IPS-18a (cell line): ENCODE measurements around the gene MAPK9.
A peak's percentile ranks its signal among the peaks of the same experiment; 100 is the strongest.

Experiments used
- H3K27ac ChIP-seq: one replicate; pipeline ENCODE4 v1.5.1; 2013; ENCODE audit warnings: low read length
- H3K27me3 ChIP-seq: one replicate; pipeline ENCODE4 v1.6.1; 2013; ENCODE audit warnings: mild to moderate bottlenecking, low read length; ENCODE audit not compliant: control insufficient read depth, insufficient read depth
- H3K36me3 ChIP-seq: one replicate; pipeline ENCODE4 v1.6.1; 2013; ENCODE audit warnings: low read depth, low read length; ENCODE audit not compliant: control insufficient read depth
- H3K4me1 ChIP-seq: one replicate; pipeline ENCODE4 v1.6.1; 2013; ENCODE audit warnings: low read depth, low read length; ENCODE audit not compliant: control insufficient read depth
- H3K4me3 ChIP-seq: one replicate; pipeline ENCODE4 v1.5.1; 2013; ENCODE audit warnings: low read length
- H3K9ac ChIP-seq: one replicate; pipeline ENCODE4 v1.6.1; 2013; ENCODE audit warnings: mild to moderate bottlenecking, low read length, moderate library complexity
- H3K9me3 ChIP-seq: one replicate; pipeline ENCODE4 v1.6.1; 2013; ENCODE audit warnings: low read depth, low read length; ENCODE audit not compliant: control insufficient read depth

The MAPK9 gene

DNA sequence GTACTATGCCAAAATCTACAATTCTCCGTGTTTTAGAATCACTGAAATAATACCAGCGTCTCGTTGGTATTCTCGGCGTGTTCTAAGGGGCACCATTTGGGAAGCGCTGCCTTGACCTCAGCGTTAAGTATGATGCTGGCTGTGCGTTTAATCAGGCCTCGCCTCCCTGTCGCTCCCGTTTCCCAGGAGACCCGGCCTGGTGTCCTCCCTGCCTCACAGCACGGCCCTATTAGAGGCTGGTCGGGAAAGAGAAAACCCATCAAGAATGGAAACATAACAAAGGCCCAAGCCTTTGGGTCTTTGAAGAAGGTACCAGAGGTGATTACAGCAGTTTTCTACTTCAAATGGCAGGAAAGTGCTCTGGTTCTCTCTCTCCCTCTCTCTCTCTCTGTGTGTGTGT is 31.3 kb upstream of the MAPK9 start:
- H3K36me3 ChIP-seq = peaks cover 75% of the 10 kb centered on the region
- no peak overlapping the region for H3K9ac ChIP-seq
- no peak overlapping the region for H3K4me3 ChIP-seq
- H3K27ac ChIP-seq = no peak overlapping the region
- H3K27me3 ChIP-seq = no peaks in the 10 kb centered on the region
- H3K4me1 ChIP-seq = no peaks in the 10 kb centered on the region
- no peaks in the 10 kb centered on the region for H3K9me3 ChIP-seq

DNA sequence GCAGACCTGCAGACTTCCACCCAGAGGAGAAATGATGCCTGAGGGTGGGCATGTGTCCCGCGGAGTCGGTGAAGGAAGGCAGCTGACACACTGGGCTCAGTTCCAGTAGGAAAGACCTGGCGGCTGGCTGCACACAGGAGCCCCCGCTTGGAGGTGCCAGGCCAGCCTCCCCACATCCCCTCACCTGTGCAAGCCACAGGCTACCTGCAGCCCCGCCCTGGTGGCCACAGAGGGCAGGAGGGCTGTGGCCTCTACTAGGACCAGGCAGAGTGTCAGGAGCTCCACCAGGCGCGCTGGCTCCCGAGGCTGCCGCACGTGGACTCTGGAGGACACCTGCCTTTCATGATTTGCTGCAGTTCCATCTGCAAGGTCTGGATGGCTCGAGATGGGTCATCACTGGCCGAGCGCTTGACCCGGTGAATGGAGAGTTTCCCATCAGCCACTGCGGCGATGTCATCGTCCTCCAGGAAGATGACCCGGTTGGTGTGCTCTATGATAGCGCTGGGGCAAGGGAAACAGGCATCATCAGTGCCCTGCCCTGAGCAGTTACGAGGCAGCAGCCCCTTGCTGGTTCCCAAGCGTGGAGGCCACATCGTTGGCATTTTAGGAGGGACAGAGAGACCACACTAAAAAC is 26.7 kb upstream of the MAPK9 start:
- H3K9me3 ChIP-seq = no peaks in the 10 kb centered on the region
- H3K4me3 ChIP-seq = no peak overlapping the region
- peaks cover 4% of the 10 kb centered on the region for H3K4me1 ChIP-seq
- peaks cover 64% of the 10 kb centered on the region for H3K36me3 ChIP-seq
- H3K9ac ChIP-seq = no peak overlapping the region
- no peaks in the 10 kb centered on the region for H3K27me3 ChIP-seq
- H3K27ac ChIP-seq = no peak overlapping the region

DNA sequence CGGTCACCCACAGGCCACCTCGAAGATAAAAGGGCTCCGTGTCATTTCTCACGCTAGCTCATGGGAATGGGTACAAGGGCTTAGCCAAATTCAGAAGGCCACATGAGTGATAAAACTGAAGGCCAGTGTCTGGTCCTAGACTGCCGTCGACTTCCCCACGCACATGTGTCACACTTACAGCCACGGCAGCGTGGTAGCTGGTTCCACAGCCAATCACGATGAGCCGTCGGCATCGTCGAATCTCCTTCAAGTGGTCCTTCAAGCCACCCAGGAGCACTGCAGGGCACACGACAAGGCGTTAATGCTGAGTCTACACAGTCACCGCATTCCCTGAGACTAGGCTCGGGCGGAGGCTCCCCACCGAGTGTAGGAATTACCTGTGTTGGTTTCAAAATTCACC is 24.7 kb upstream of the MAPK9 start:
- H3K4me1 ChIP-seq = peaks cover 4% of the 10 kb centered on the region
- no peak overlapping the region for H3K4me3 ChIP-seq
- H3K9ac ChIP-seq = no peak overlapping the region
- H3K27ac ChIP-seq = no peak overlapping the region
- H3K27me3 ChIP-seq = no peaks in the 10 kb centered on the region
- no peaks in the 10 kb centered on the region for H3K9me3 ChIP-seq
- H3K36me3 ChIP-seq = peaks cover 55% of the 10 kb centered on the region

DNA sequence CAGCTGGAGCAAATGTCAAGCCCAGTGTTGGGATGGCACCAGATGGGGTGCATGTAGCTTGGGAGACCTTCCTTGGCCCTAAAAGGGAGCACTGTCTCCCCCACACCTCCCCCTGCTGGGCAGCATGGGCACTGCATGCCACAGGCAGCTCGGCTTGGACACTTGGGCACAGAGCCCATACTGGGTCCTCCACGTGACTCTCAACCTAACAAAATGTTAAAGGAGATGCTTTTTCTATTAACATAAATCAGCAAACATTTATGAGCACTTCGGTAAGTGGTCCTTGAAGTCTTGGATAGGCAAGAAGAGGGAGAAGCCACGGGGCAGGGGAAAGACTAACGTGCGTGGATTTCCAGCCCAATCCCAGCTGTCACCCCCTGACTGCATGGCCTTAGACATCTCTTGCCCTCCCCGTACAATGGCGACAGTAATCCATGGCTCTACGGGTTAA is 23.9 kb upstream of the MAPK9 start:
- Histone ChIP-seq H3K27ac (no peak overlapping the region), H3K9me3 (no peaks in the 10 kb centered on the region), H3K9ac (no peak overlapping the region), H3K4me1 (peaks cover 4% of the 10 kb centered on the region), H3K27me3 (no peaks in the 10 kb centered on the region), H3K4me3 (no peak overlapping the region), H3K36me3 (peaks cover 58% of the 10 kb centered on the region)

DNA sequence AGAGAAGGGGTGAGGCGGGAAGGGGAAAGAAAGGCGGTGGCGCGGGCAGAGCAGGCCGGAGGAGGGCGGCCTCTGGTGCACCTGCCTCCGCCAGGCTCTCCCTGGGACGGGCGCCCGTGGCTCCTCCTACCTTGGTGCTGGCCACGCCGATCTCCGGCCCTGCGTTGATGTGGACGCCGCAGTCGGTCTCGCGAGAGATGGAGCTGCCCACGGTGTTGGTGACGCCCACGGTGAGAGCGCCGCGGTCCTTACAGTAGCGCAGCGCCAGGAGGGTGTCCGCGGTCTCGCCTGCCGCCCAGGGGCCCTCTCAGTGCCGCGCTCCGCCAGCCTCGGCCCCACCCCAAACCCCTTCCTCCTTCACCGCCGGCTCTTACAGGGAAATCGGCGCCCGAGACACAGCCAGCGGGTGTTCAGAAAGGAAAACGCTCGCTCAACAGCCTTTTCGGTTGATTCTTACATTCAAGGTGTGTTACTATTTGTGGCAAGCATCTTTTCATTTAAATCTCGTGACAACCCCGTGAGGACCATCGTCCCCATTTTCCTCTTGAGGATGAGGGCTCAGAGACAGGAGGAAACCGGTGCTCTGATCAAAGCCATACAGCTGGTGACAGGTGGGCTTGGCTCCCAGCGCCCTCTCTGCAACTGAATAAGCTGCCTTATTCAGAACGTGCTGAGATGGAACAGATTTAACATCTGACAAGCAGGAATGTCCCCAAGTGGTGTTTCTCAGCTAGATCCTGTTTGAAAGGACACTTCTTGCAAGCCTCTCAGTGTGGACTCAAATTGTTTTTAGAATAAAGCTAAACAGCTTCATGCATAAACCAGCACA is 22.0 kb upstream of the MAPK9 start:
- peaks cover 4% of the 10 kb centered on the region for H3K4me1 ChIP-seq
- peak overlapping the region; percentile 1 for H3K9ac ChIP-seq
- H3K9me3 ChIP-seq = no peaks in the 10 kb centered on the region
- no peak overlapping the region for H3K27ac ChIP-seq
- H3K4me3 ChIP-seq = peak overlapping the region; percentile 14
- no peaks in the 10 kb centered on the region for H3K27me3 ChIP-seq
- H3K36me3 ChIP-seq = peaks cover 60% of the 10 kb centered on the region

DNA sequence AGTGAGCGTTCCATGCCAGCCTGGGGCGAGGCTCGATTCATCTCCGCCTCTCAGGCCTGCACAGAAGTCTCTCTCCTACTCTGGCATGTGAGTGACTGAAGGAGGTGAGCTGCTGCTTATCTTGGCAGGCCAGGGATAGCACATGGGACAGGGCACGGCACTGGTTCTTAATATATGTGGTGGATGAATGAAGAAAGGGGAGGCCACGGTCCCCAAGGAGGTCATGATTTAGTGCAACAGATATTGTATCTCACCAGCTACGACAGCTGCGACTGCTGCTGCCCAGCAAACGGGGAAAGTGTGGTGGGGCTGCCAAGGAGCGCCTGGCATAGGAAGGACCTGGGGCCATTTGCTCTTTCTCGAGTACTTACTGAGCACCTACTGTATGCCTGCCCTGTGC is 19.3 kb upstream of the MAPK9 start:
- Histone ChIP-seq H3K4me1 (peaks cover 4% of the 10 kb centered on the region), H3K4me3 (no peak overlapping the region), H3K9ac (no peak overlapping the region), H3K27me3 (no peaks in the 10 kb centered on the region), H3K36me3 (peaks cover 57% of the 10 kb centered on the region), H3K27ac (no peak overlapping the region), H3K9me3 (no peaks in the 10 kb centered on the region)

DNA sequence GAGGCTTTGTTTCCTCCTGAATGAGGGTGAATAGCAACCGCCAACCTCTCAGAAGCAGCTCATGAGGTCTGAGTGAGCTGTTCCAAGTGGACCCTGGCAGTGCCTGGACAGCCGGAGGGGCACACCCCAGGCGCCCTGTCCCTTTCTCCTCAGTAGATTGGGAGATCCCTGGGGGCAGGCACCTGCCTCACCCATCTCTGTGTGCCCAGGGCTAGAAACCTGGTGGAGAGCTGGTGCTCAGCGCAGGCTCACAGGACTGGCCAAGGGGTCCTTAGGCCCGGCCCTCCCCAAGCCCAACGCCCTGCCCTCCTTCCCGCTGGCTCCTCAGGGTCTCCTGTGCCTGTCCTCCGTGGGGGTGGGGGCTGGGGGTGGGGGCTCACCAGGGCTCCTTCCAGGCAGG is 14.9 kb upstream of the MAPK9 start:
- no peaks in the 10 kb centered on the region for H3K9me3 ChIP-seq
- no peak overlapping the region for H3K4me3 ChIP-seq
- H3K36me3 ChIP-seq = peaks cover 76% of the 10 kb centered on the region
- H3K4me1 ChIP-seq = no peaks in the 10 kb centered on the region
- no peaks in the 10 kb centered on the region for H3K27me3 ChIP-seq
- H3K27ac ChIP-seq = no peak overlapping the region
- no peak overlapping the region for H3K9ac ChIP-seq

DNA sequence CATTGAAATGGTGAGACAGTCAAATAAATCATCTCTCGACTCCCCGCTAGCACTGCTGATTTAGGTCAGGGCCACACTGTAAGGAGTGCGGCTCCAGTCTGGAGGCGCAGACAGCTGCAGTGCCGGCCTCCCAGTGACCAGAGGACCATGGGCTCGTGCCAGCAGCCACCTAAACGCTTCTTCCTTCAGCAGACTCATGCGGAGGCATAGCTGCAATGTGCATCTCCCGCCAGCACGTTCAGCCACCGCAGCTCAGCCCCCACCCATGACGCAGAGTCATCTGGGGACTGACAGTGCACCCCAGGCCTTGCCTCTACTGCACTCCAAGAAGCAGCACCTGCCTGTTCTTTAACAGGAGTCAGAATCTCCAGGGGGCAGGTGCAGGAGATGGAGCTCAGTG is 13.6 kb upstream of the MAPK9 start:
- Histone ChIP-seq H3K27ac (no peak overlapping the region), H3K36me3 (peaks cover 77% of the 10 kb centered on the region), H3K4me1 (no peaks in the 10 kb centered on the region), H3K27me3 (no peaks in the 10 kb centered on the region), H3K9ac (no peak overlapping the region), H3K4me3 (no peak overlapping the region), H3K9me3 (no peaks in the 10 kb centered on the region)

DNA sequence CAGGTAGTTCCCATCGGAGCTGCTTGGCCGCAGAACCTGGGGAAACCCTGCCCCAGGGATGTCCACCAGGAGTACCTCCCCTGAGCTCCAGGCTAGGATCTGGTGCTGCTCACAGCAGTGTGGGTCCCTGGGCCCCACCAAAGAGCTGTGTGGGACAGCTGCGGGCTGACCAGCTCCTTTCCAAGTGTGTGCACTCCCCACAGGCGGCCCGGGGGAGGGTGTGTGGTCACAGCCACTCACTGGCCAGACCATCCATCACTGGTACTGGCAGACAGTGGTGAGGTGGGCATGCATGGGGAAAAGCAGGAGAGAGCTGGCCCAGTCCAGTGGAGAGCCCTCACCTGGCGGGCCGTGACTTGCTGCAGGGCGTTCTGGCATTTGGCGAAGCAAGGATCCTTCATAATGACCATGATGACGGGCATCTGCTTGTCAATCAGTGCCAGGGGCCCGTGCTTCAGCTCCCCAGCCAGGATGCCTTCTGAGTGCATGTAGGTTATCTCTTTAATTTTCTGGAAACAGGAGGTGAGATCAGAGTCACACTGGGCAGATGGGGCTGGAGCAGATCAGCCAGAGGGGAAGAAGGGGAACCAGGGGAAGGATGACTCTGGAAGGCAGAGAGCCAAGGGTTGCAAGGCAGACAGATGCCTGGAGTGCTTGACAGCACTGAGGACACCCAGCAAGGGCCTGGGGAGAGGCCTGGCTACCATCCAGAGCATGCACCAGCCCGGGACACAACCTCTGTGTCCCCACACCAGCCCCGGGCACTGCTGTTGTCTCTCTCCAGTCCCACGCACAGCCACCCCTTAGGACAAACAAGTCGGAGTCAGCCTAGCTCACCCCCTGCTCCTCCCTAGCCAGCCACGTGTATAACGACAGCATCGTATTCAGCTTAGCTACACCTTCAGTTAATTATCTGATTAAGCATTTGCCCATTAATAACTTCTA is 12.8 kb upstream of the MAPK9 start:
- H3K27me3 ChIP-seq = no peaks in the 10 kb centered on the region
- no peak overlapping the region for H3K27ac ChIP-seq
- no peaks in the 10 kb centered on the region for H3K9me3 ChIP-seq
- H3K4me3 ChIP-seq = no peak overlapping the region
- H3K4me1 ChIP-seq = no peaks in the 10 kb centered on the region
- peaks cover 82% of the 10 kb centered on the region for H3K36me3 ChIP-seq
- no peak overlapping the region for H3K9ac ChIP-seq

DNA sequence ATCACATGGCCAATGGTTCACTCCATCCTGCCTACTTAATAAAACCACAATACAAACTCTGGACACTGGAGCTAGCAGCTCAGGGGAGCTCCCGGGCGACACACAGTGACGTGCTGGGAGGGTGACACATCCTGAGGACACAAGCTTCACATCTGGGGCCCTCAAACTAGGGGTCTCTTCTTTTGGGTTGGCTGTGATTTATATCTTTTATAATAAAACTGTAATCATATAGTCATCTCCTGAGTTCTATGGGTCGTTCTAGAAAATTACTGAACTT is 12.1 kb upstream of the MAPK9 start:
- Histone ChIP-seq H3K4me1 (no peaks in the 10 kb centered on the region), H3K27ac (no peak overlapping the region), H3K9ac (no peak overlapping the region), H3K27me3 (no peaks in the 10 kb centered on the region), H3K4me3 (no peak overlapping the region), H3K9me3 (no peaks in the 10 kb centered on the region), H3K36me3 (peaks cover 76% of the 10 kb centered on the region)

DNA sequence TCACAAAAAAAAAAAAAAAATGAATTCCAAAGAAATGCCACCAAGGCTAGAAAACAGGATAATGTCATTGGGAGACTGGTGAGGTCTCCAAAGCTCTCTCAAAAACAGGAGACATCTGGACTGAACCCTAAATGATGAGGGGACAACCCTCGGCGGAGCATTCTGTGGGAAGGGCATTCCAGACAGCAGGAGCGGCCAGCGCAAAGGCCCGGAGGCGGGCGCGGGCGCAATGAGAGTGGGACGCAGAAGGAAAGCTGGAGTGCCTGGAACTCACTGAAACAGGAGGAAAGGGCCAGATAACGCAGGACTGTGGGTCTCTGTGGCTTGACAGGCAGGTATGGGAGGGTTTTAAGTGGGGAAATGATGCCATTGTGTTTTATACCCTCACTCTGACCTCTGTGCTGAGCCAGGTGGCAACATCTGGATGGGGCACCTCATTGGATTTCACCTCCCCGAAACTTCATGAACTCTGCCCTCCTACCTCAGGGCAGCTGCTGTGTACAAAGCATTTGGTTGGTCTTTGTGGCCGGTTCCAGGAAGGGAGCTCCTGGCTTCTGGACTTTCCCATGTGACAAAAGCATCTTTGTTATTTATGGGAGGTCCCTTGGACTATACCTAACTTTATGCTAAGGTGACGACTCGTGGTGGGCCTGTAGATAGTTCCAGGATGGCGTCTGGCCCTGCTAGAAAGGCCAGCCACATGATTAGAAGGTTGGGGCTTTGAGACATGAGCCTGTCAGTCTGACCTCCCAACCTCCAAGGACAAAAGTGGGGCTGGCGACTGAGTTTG is 11.5 kb upstream of the MAPK9 start:
- no peak overlapping the region for H3K4me3 ChIP-seq
- no peaks in the 10 kb centered on the region for H3K9me3 ChIP-seq
- no peak overlapping the region for H3K27ac ChIP-seq
- H3K9ac ChIP-seq = no peak overlapping the region
- H3K36me3 ChIP-seq = peaks cover 72% of the 10 kb centered on the region
- H3K4me1 ChIP-seq = no peaks in the 10 kb centered on the region
- no peaks in the 10 kb centered on the region for H3K27me3 ChIP-seq
